Skin epidermis (tissue), 12 donors: Measurements from ENCODE around the gene MS4A14.
"Not testable (repeated sequence)": the region's sequence is repeated elsewhere in the genome, so short reads cannot be mapped to it uniquely, and the experiment has no call there.

Experiments used
- H3K27ac ChIP-seq, 21 experiments: fragments of 200-600 bp; sonication (generic) in 11 of 21; one replicate each; pipeline ENCODE4 v1.5.0; 2020; ENCODE audit warnings: mild to moderate bottlenecking in 3 of 21, inconsistent platforms in 2 of 21, moderate library complexity in 2 of 21
- H3K4me3 ChIP-seq, 7 experiments: fragments of 200-600 bp; sonication (generic) in 2 of 7; one replicate each; pipeline ENCODE4 v1.5.0; 2020; ENCODE audit warnings: inconsistent platforms in 2 of 7, mild to moderate bottlenecking in 2 of 7, moderate library complexity in 1 of 7

MS4A14 gene

DNA sequence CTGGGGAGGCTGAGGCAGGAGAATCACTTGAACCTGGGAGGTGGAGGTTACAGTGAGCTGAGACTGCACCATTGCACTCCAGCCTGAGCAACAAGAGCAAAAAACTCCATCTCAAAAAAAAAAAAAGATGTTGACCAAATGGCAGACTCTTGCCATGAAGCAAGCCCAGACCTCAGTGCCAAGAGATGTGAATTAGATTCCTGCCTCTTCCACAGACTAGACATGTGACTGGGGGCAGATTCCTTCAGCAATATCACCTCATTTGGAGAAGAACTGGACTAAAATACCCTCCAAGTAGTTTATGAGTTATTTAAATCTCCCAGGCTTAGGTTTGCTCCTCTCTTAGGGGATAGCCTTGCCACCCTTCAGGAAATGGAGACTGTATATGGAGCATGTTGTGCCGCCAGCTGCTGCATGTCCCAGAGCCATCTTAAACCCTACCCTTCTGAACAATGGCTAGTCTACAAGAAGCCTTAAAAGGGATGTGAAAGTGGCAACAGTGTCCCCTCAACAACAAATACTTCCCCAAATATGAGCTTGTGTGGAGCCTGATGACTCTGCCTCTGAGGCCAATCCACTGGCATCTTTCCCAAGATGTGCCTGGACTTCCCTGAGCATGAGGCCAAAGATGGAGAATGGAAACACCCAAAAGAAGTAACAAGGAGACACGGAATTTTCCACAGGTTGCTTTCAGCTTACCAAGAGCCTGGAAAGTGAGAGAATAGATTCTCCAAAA is 18.7 kb upstream of the MS4A14 start:
- Histone ChIP-seq H3K27ac (peak overlapping the region in 8 of 21 experiments; percentile 3 to 77 (median 40)), H3K4me3 (no peak overlapping the region)

DNA sequence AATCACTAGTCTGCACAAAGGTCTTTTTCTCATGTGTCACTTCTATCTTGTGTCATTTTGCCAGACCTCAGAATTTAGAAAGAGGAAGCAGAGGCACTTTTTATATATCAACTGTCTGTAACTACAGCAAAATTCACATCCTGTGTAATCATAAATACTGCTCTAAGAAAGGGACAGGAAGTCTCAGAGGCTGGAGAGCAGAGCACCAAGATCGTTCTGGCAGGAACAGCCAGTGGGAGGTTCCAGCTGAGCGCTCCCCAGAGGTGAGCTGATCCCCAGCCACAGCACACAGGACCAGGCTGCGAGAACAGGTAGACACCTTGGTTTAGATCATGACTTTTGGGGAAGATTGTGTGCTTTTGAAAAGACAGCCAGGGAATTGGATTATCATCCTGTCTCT is 17.9 kb upstream of the MS4A14 start, which contains the start of gene MS4A7:
TSS of gene MS4A7 (plus strand) at position 179 of the 400 bp plus-strand sequence. CDS start 4,610 bp downstream, outside the sequence.
- peak within 1 kb of the TSS in 5 of 7 experiments; percentile 3 to 22 (median 12) for H3K4me3 ChIP-seq
- H3K27ac ChIP-seq = peak within 1 kb of the TSS in 14 of 21 experiments; percentile 3 to 77 (median 46)

DNA sequence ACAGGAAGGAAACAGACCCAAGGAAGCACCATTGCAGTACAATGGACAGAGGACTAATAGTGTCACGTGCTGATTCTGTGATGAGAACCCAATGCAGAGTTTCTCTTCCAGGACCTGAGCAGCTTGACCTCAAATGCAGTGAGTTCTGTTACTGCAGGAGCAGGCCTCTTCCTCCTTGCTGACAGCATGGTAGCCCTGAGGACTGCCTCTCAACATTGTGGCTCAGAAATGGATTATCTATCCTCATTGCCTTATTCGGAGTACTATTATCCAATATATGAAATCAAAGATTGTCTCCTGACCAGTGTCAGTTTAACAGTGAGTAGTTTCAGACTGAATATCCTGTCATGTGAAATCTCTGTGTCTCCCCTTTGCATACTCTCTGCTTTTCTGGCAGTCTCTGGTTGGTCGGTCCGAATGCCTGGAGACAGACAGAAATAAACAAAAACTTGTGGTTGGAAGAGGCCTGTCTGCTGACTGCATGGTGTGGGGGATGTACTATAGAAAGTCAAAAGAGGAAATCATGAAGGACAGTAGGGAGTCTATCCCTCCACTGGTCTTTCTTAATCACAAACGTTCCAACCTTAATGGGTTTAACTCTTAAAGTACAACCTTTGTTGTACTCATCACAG is 6.9 kb upstream of the MS4A14 start:
- peak overlapping the region in 4 of 21 experiments; percentile 27 to 47 (median 38) for H3K27ac ChIP-seq

DNA sequence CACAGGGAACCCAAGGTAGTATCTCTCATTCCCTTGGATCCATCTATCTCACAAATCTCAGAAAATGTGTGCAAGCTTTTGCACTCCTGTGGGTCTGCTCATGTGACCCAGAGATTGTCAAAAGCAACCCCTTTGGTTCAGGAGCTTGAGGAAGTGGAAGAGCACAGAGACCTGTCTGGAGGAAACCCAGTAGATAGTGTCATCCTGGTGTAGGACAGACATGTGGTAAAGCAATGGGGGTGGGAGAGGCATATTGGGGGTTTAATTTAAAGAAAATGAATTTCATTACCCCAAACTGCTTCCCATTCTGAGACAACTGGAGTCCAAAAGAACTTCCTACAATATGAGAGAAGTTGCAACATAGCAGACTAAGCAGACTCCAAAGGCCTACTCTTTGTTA is 5.8 kb upstream of the MS4A14 start:
- H3K4me3 ChIP-seq = no peak overlapping the region
- peak overlapping the region in 4 of 21 experiments; percentile 4 to 47 (median 32) for H3K27ac ChIP-seq

More for the DNA sequence above, 6.9 kb upstream of the MS4A14 start:
- H3K4me3 ChIP-seq = no peak overlapping the region

DNA sequence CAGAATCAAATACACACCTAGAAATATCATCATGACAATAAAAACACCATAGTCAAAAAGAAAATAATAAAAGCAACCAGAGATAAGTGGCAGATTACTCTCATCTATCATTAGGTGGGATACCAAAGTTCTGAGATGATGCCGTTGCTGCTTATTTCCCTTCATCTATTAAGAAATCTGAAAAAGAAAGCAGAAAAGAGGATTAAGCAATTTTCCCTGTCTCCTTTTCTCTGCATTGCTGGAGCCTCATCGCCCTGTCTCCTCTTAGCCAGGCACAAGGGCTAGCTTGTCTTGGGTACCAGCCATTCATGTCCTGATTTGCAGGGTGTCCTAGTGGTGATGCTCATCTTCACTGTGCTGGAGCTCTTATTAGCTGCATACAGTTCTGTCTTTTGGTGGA is 3.9 kb upstream of the MS4A14 start:
- Histone ChIP-seq H3K4me3 (no peak overlapping the region), H3K27ac (no peak overlapping the region)

DNA sequence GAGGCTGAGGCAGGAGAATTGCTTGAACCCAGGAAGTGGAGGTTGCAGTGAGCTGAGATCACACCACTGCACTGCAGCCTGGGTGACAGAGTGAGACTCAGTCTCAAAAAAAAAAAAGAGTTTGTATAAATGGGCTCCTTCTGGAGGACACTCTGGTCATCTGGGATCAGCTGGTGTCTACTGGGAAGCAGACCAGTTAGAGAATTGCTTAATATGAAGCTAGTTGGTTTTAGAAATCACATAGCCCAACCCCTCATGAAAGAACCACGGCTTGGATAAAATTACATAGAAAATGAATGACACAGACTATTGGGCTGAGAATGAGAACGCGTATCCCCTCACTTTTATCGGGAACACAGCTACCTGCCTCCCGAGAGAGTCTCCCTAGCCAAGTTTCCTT is 3.2 kb upstream of the MS4A14 start:
- Histone ChIP-seq H3K4me3 (no peak overlapping the region), H3K27ac (no peak overlapping the region)

DNA sequence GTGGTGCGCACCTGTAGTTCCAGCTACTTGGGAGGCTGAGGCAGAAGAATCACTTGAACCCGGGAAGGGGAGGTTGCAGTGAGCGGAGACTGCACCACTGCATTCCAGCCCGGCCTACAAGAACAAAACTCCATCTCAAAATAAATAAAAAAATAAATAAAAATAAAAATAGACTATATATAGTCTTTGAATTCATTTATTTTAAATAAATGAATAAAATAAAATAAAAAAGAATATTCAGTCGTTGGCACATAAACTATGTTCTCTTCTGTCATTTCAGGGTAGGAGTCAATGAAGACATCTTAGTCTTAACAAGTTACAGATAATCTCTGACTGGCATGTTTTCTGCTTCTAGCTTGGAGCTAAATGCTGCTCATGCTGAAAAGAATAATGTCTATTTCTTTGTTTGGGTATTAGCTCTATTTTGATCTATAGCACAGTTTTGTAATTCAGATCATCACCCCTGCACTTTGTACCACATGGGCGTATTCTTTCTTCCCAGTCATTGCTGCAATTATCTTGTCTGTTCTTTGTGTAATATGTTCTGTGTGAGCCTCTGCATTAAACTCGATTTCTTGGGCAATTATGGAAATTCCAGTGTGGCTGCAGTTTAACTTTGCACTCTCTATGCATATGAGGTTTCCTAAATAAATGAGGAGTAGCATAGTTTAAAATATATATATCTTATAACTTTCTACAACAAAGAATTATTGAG is 1.4 kb upstream of the MS4A14 start:
- Histone ChIP-seq H3K27ac (no peak overlapping the region), H3K4me3 (no peak overlapping the region)

DNA sequence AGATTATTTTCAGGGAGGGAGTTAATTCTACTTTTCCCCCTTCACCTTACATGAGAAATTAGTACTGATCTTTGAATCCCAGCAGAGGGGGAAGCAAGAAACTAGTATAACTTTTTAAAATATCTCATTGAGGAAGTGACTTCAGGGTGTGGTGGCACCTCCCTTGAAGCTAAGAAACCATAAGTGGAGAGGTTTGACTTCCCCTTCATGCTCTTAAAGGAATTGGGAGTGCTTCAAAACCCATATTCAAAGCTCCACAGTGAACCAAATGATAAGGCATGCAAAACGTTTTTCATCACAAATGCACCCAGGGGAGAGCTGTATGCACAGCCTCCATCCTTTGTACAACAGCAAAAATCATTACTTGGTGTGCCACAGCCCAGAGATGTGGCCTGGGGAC is 540 bp downstream of the MS4A14 start:
- Histone ChIP-seq H3K27ac (peak overlapping the region in 6 of 21 experiments; percentile 6 to 71 (median 28)), H3K4me3 (no peak overlapping the region)

DNA sequence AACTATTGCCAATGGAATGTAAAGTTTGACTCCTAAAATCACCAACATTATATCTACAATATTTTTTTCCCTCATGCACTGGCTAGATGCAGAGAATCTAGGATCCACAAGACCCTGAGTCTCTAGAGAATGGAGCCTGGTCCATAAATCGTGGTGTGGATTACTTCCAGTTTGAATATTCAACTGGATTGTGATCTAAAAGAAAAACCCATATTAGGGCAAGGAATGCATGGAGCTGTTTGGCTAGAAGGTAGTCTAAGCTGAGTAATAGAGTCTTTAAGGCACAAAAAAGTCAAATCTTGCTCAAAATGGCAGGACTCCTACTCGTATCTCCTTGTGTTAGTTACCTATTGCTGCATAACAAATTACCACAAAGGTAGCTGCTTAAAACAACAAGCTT is 23.8 kb downstream of the MS4A14 start:
- H3K4me3 ChIP-seq = no peak overlapping the region
- H3K27ac ChIP-seq = no peak overlapping the region

DNA sequence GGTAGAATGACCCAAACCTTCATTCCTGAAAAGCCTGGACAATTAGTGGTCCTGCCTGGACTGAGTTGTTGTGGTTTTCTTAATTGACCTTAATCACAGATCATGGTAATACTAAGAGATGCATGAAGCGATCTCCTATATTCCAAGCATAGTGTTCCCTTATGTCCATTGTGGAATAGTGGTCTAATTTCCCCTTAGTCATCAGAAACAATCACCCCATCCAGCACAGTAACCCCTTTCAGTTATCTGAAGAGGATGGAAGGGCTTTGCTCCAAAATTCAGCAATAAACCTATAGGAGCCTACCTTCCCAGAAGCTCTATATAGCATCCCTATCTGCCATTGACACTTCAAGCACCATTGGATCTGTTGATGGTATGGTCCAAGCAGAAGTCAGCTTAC is 26.4 kb downstream of the MS4A14 start:
- Histone ChIP-seq H3K27ac (no peak overlapping the region), H3K4me3 (no peak overlapping the region)

DNA sequence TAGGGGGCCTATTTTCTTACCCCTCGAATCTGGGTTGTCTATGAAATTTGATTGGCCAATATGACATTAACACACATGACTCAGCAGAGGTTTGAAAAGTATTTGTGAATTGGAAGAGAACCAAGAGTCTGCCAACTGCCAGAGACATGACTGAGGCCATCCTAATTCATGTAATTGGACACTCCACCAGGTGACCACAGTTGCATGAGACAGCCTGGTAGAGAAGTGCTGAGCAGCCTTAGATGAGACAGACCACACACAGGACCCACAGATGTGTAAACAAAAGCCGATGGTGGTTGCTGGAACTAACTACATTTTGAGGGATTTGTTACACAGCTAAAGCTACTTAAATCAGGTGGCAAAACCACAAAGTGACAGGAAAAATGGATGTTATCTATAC is 32.3 kb downstream of the MS4A14 start:
- Histone ChIP-seq H3K4me3 (no peak overlapping the region), H3K27ac (no peak overlapping the region)

DNA sequence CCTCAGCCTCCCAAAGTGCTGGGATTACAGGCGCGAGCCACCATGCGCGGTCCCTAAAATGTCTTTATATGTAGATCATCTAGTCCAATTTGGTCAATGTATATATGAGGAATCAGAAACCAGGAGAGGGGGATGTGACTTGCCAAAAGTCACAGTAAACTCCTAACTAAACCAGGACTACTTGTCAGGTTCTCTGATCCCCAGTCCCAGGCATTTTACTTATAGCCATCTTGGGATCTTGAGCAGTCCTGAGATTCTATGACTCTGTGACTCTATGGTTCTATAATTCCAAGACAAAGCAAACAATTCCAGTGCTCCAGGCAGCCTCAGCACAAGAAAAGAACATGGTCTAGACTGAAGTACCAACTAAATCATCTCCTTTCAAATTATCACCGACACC is 33.0 kb downstream of the MS4A14 start, which contains the start of gene MS4A5:
TSS of gene MS4A5 (plus strand) at position 301 of the 400 bp plus-strand sequence. CDS start 103 bp downstream, outside the sequence.
- Histone ChIP-seq H3K27ac (no peak within 1 kb of the TSS), H3K4me3 (no peak within 1 kb of the TSS)

DNA sequence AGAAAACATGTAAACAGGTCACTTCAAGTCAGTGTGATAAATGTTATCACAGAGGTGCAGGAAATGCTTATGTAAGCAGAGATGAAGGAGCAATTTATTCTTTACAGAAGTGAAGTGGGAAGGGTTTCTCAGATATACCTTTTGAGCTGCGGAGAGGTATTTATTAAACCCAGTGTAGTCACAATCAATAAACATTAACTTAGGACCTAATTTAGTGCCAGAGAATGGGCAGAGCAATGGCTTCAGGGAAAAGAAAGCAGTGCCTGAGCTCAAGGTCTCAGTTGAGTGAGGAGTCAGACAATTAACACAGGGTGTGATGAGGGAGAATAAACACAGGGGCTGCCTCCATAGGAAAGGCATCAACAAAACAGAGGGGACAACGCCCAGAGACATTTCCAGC is 35.0 kb downstream of the MS4A14 start:
- Histone ChIP-seq H3K4me3 (no peak overlapping the region), H3K27ac (no peak overlapping the region)

DNA sequence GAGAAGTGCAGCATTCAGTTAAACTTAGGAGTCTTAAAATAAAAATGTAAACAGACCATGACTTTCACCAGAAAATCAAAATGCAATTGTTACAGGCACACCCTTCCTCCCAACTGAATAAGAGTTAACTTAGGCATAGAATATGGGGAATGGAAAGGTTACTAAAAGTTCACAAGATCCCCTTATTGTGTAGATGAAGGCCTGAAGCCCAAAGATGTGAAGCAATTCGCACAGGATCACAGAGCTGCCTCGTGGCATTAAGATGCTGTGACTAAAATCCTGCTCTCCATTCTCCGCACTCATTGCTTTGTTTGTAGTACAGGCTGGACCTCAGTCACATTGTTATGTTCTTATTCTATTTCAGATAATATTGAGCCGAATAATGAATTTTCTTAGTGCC is 37.1 kb downstream of the MS4A14 start:
- H3K27ac ChIP-seq = no peak overlapping the region
- no peak overlapping the region for H3K4me3 ChIP-seq

DNA sequence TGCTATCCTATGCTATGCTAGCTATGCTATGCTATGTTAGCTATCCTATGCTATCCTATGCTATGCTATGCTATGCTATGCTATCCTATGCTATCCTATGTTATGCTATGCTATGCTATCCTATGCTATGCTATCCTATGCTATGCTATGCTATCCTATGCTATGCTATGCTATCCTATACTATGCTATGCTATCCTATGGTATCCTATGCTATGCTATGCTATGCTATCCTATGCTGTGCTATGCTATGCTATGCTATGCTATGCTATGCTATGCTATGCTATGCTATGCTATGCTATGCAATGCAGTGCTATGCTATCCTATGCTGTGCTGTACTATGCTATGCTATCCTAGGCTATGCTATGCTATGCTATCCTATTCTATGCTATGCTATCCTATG is 50.8 kb downstream of the MS4A14 start:
- Histone ChIP-seq H3K4me3 (no peak overlapping the region), H3K27ac (no peak overlapping the region)

DNA sequence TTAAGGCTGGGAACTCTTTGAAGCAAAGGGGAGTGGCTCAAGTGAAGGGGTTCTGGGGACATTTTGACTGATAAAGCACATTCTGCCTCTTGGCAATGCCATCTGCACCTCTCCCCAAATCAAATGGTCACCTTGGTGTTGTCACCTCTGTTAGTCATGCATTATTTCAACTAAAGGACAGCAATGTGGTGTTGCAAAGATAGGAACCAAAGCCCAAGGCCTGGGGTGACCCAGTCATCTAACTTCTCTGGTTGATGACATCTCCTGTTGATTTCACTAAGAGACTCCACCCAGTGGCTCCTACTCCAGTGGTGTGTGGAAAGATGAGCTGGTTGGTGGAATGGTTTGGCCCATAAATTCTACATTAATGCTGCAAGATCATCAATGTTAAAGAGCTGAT is 51.6 kb downstream of the MS4A14 start:
- no peak overlapping the region for H3K4me3 ChIP-seq

DNA sequence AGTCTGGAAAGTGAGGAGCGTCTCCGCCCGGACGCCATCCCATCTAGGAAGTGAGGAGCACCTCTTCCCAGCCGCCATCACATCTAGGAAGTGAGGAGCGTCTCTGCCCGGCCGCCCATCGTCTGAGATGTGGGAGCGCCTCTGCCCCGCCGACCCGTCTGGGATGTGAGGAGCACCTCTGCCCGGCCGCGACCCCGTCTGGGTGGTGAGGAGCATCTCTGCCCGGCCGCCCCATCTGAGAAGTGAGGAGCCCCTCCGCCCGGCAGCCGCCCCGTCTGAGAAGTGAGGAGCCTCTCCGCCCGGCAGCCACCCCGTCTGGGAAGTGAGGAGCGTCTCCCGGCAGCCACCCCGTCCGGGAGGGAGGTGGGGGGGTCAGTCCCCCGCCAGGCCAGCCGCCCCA is 54.9 kb downstream of the MS4A14 start:
- H3K4me3 ChIP-seq, H3K27ac ChIP-seq: not testable (repeated sequence)

More for the DNA sequence above, 51.6 kb downstream of the MS4A14 start:
- H3K27ac ChIP-seq = no peak overlapping the region

DNA sequence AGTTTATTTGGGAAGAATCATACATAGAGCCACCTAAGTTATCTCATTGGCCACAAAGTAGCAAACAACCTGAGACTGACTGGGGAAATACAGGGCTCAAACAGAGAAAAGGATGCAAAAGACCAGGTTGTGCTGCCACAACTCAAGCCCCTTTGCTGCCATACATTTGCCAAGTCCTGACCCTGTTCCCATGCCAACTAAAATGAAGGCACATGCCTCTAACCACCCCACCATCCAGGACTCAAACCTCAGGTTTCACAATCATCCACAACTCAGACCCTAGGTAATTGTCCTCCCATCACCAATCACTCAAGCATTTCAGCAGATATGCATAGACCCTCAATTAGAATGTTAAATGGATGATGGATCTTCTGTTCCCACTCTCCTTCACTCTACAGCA is 58.0 kb downstream of the MS4A14 start:
- Histone ChIP-seq H3K4me3 (no peak overlapping the region), H3K27ac (no peak overlapping the region)

DNA sequence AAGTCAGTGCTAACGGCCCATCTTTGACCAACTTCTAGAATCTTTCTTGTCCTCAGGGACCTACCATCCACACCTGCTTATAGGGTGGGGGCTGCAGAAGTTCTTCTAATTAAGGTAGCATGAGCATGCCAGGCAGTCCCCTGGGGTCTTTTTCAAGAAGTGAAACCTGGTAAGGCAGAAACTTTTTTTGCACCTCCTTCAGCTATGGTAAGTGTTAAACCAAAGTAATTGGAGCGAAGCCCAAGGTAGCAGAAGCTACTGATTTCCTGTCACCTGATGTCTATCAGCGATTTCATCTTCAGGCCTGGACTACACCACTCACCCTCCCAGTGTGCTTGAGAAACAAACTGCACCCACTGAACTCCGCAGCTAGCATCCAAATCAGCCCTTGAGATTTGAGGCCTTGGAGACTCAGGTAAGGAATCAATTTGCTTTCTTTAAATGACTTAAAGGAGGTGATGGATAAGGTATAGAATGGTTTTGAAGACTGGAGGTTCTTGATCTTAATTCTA is 59.3 kb downstream of the MS4A14 start, which contains the start of gene MS4A1:
TSS of gene MS4A1 (plus strand) at position 317 of the 512 bp plus-strand sequence. CDS start 6,528 bp downstream, outside the sequence.
- Histone ChIP-seq H3K27ac (peak within 1 kb of the TSS in 3 of 21 experiments; percentile 20 to 51 (median 50)), H3K4me3 (no peak within 1 kb of the TSS)

DNA sequence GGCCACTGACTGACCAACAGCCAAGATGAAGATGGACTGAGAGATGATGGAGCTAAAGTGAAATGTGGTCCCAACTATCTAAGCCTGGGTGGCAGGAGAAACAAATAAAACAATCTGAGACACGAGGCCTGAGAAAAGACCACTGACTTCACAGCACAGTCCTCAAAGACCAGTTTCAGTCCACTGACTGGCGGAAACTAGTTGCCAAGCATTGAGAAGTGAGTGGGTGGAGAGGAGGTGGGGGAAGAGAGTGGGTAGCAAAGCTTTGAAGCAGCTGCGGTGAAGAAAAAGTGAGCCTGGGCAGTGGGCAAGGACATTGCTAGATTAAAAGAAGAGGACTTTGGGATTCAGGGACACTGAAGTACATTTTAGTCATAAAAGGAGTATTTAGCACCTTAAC is 61.3 kb downstream of the MS4A14 start:
- peak overlapping the region in 1 of 21 experiments; percentile 50 for H3K27ac ChIP-seq
- H3K4me3 ChIP-seq = no peak overlapping the region
